Mesenchymal stem cell (in vitro differentiated cells and primary cell): ENCODE measurements around the gene COLGALT1.

Source experiments
- DNase-seq: peaks from one replicate; pipeline ENCODE4 v3.0.0-alpha.2; 2013
- H2AFZ ChIP-seq: one replicate; pipeline ENCODE4 v1.6.1; 2013; ENCODE audit warnings: low read depth, mild to moderate bottlenecking, control low read depth, inconsistent platforms, low read length, moderate library complexity
- H2AK5ac ChIP-seq: 2 replicates; pipeline ENCODE4 v1.6.1; 2013; ENCODE audit warnings: low read length, moderate library complexity, mild to moderate bottlenecking, inconsistent platforms; ENCODE audit not compliant: severe bottlenecking
- H2BK120ac ChIP-seq: one replicate; pipeline ENCODE4 v1.6.1; 2013; ENCODE audit warnings: low read depth, mild to moderate bottlenecking, inconsistent platforms, low read length, moderate library complexity
- H2BK12ac ChIP-seq, 2 experiments: one replicate each; pipeline ENCODE4 v1.6.1; 2013; ENCODE audit warnings: inconsistent platforms in 2 of 2, low read length in 2 of 2, mild to moderate bottlenecking in 2 of 2, moderate library complexity in 2 of 2, control low read depth in 1 of 2
- H2BK15ac ChIP-seq: one replicate; pipeline ENCODE4 v1.6.1; 2013; ENCODE audit warnings: mild to moderate bottlenecking, low read depth, inconsistent platforms; ENCODE audit not compliant: poor library complexity, severe bottlenecking
- H2BK5ac ChIP-seq: 2 replicates; pipeline ENCODE4 v1.6.1; 2013; ENCODE audit warnings: low read depth, mild to moderate bottlenecking, low read length, control low read depth, inconsistent platforms; ENCODE audit not compliant: poor library complexity, severe bottlenecking
- H3K14ac ChIP-seq, 2 experiments: one replicate each; pipeline ENCODE4 v1.6.1; 2013; ENCODE audit warnings: inconsistent platforms in 2 of 2, low read length in 2 of 2, control low read depth in 1 of 2, mild to moderate bottlenecking in 1 of 2, moderate library complexity in 1 of 2
- H3K18ac ChIP-seq, 2 experiments: one replicate each; pipeline ENCODE4 v1.6.1; 2013; ENCODE audit warnings: inconsistent platforms in 2 of 2, low read length in 2 of 2, control low read depth in 1 of 2, low read depth in 1 of 2, mild to moderate bottlenecking in 1 of 2
- H3K23ac ChIP-seq, 2 experiments: one replicate each; pipeline ENCODE4 v1.6.1; 2013; ENCODE audit warnings: inconsistent platforms in 2 of 2, low read length in 2 of 2, mild to moderate bottlenecking in 2 of 2, moderate library complexity in 2 of 2, control low read depth in 1 of 2
- H3K27ac ChIP-seq: 2 replicates; pipeline ENCODE4 v1.5.1; 2013; ENCODE audit warnings: mild to moderate bottlenecking, moderate library complexity, low read length, control low read depth, inconsistent platforms; ENCODE audit not compliant: poor library complexity, severe bottlenecking
- H3K27me3 ChIP-seq, 2 experiments: 2 replicates each; pipeline versions ENCODE4 v1.6.1 to v1.7.0; 2013; ENCODE audit warnings: low read length in 2 of 2, mild to moderate bottlenecking in 2 of 2, moderate library complexity in 2 of 2, control low read depth in 1 of 2, inconsistent platforms in 1 of 2; ENCODE audit not compliant: control insufficient read depth in 1 of 2, insufficient read depth in 1 of 2
- H3K36me3 ChIP-seq, 2 experiments: 2 replicates each; pipeline versions ENCODE4 v1.6.1 to v1.7.0; 2013; ENCODE audit warnings: low read length in 2 of 2, control low read depth in 1 of 2, inconsistent platforms in 1 of 2, low read depth in 1 of 2, mild to moderate bottlenecking in 1 of 2; ENCODE audit not compliant: insufficient read depth in 2 of 2, control insufficient read depth in 1 of 2
- H3K4ac ChIP-seq, 2 experiments: one replicate each; pipeline ENCODE4 v1.6.1; 2013; ENCODE audit warnings: inconsistent platforms in 2 of 2, low read length in 2 of 2, mild to moderate bottlenecking in 2 of 2, moderate library complexity in 2 of 2, control low read depth in 1 of 2, low read depth in 1 of 2
- H3K4me1 ChIP-seq: 2 replicates; pipeline ENCODE4 v1.6.1; 2013; ENCODE audit warnings: low read depth, low read length, control low read depth; ENCODE audit not compliant: control insufficient read depth, insufficient read depth
- H3K4me2 ChIP-seq: 2 replicates; pipeline ENCODE4 v1.6.1; 2013; ENCODE audit warnings: low read length, mild to moderate bottlenecking, inconsistent platforms; ENCODE audit not compliant: poor library complexity, severe bottlenecking
- H3K4me3 ChIP-seq, 2 experiments: 2 replicates each; pipeline versions ENCODE4 v1.5.1 to v1.7.0; 2013; ENCODE audit warnings: low read length in 2 of 2, mild to moderate bottlenecking in 2 of 2, control low read depth in 1 of 2, low read depth in 1 of 2; ENCODE audit not compliant: insufficient read depth in 1 of 2
- H3K79me1 ChIP-seq: replicated peaks from 2 replicates; pipeline ENCODE4 v1.6.1; 2013; ENCODE audit warnings: mild to moderate bottlenecking, control low read depth, low read length, inconsistent platforms; ENCODE audit not compliant: poor library complexity, severe bottlenecking
- H3K9ac ChIP-seq: 2 replicates; pipeline ENCODE4 v1.7.0; 2013; ENCODE audit warnings: mild to moderate bottlenecking, low read length, moderate library complexity
- H3K9me3 ChIP-seq: 2 replicates; pipeline ENCODE4 v1.7.0; 2013; ENCODE audit warnings: mild to moderate bottlenecking, low read length; ENCODE audit not compliant: control insufficient read depth
- H4K8ac ChIP-seq: one replicate; pipeline ENCODE4 v1.6.1; 2013; ENCODE audit warnings: inconsistent platforms, mild to moderate bottlenecking, low read length, moderate library complexity
- H4K91ac ChIP-seq: one replicate; pipeline ENCODE4 v1.6.1; 2013; ENCODE audit warnings: mild to moderate bottlenecking, low read length, inconsistent platforms
- WGBS: methylation state at CpG from one replicate; pipeline ENCODE4 v1.1.7; 2013; ENCODE audit warnings: mixed read lengths; 5-methylcytosine and 5-hydroxymethylcytosine counted together

COLGALT1 gene

GRCh38 chr19:17629760-17630159 is 74.3 kb downstream of the COLGALT1 start:
- Histone ChIP-seq H3K4me3 (no peak overlapping the region), H3K27me3 (peaks cover 14 to 24% of the 10 kb centered on the region in 2 experiments), H2BK12ac (no peak overlapping the region), H2AK5ac (no peak overlapping the region), H3K36me3 (no peaks in the 10 kb centered on the region), H3K23ac (no peak overlapping the region), H2BK120ac (no peak overlapping the region), H3K9me3 (peaks cover 4% of the 10 kb centered on the region), H2AFZ (no peak overlapping the region), H3K4me1 (no peaks in the 10 kb centered on the region), H3K4me2 (no peak overlapping the region), H2BK5ac (no peak overlapping the region), H3K79me1 (no peaks in the 10 kb centered on the region), H2BK15ac (no peak overlapping the region), H4K91ac (no peak overlapping the region), H4K8ac (no peak overlapping the region), H3K14ac (no peak overlapping the region), H3K4ac (no peak overlapping the region), H3K18ac (no peak overlapping the region), H3K9ac (no peak overlapping the region), H3K27ac (no peak overlapping the region)
- DNase-seq = no peak
- 72% methylated on average over 2 of the region's 2 CpGs for WGBS

- Histone ChIP-seq H2BK15ac (no peak overlapping the region), H2AFZ (no peak overlapping the region), H3K27me3 (peaks cover 17 to 29% of the 10 kb centered on the region in 2 experiments), H2AK5ac (no peak overlapping the region), H3K4ac (no peak overlapping the region), H3K14ac (no peak overlapping the region), H3K4me2 (no peak overlapping the region), H4K91ac (no peak overlapping the region), H3K4me1 (no peaks in the 10 kb centered on the region), H2BK120ac (no peak overlapping the region), H2BK12ac (no peak overlapping the region), H2BK5ac (no peak overlapping the region), H3K23ac (no peak overlapping the region), H3K9me3 (peaks cover 4% of the 10 kb centered on the region), H3K18ac (no peak overlapping the region), H4K8ac (no peak overlapping the region), H3K9ac (no peak overlapping the region), H3K79me1 (no peaks in the 10 kb centered on the region), H3K4me3 (no peak overlapping the region), H3K27ac (no peak overlapping the region), H3K36me3 (no peaks in the 10 kb centered on the region)
- no peak for DNase-seq
- 91% methylated on average over 9 of the region's 9 CpGs for WGBS
These were observed 77.1 kb downstream of the COLGALT1 start for GRCh38 chr19:17632577-17632976.
